GM21360 (cell line): ENCODE results near the gene BRICD5.
A peak's percentile ranks its signal among the peaks of the same experiment; 100 is the strongest.
"Not testable (repeated sequence)": the region's sequence is repeated elsewhere in the genome, so short reads cannot be mapped to it uniquely, and the experiment has no call there.

Experiments used
- ATAC-seq: cut with Tn5 transposase; IDR thresholded peaks from one replicate; pipeline ENCODE4 v1.9.1; 2021; ENCODE audit warnings: mild to moderate bottlenecking, moderate library complexity; ENCODE audit not compliant: unreplicated experiment

BRICD5 gene

DNA sequence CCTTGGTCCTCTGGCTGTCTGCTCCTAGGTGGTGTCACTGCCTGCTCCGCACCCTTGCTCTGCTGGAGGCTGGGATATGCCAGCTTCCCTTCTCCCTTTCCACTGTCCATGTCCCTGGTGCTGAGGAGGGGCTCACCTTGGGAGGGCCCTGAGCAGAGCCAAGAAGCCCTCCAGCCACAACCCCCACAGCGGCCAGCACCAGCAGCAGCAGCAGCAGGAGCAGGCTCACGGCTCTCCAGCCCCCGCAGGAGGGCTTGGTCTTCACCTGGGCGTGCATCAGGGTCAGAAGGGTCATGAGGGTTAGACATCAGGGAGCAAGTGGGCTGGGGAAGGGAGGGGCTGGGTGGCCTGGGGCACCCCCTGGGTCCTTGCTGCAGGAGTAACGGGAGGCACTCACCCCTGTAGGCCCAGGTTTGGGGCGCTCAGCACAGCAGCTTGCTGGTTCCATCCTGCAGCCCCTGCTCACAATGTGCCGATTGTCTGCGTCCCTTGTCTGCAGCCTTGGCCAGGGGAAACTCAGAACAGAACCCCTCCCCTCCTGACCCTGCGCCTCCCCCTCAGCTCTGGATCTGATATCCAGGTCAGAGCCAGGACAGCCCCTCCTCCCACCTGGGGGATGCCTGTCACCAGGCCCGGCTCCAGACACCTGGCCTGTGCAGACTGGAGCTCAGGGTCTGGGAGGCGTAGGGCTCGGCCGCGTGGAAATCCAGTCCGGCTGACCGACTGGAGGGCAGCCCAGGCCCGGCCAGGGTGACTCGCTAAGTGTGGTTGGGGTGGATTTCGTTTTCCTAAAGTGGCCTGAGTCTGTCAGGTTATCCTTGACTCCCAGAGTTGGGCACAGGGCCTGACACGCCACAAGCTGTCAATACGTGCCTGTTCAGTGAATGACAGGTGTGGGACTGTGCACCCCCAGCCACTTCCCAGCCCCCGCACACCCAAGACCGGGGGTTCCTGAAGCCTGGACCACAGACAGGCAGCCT lies at the start of gene BRICD5:
BRICD5 (minus strand) TSS at position 478 of the 980 bp plus-strand sequence; CDS start at position 448, 30 bp downstream.
- ATAC-seq = no peak

DNA sequence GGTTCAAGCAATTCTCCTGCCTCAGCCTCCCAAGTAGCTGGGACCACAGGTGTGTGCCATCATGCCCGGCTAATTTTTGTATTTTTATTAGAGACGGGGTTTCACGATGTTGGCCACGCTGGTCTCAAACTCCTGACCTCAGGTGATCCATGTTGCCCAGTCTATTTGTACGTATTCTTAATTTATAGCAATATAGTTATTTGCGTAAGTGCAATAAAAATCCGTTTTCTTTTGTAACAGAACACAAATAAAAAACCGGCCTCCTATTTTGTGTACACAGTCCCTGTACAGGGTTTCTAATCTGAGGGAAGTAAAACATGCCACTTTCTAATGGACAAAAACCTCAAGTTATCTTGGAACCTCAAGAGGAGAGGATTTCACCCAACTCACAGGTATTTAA lies 49.6 kb upstream of the BRICD5 start:
- ATAC-seq = no peak

DNA sequence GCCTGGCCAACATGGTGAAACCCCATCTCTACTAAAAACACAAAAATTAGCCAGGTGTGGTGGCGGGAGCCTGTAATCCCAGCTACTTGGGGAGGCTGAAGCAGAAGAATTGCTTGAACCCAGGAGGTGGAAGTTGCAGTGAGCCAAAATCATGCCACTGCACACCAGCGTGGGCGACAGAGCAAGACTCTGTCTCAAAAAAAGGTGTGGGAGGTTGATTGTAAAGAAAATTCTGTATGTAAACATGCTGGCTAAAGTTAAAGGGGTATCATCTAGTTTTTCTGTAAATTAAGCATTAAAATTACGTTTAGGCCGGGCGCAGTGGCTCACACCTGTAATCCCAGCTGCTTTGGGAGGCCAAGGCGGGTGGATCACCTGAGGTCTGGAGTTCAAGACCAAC lies 47.9 kb upstream of the BRICD5 start:
- not testable (repeated sequence) for ATAC-seq

DNA sequence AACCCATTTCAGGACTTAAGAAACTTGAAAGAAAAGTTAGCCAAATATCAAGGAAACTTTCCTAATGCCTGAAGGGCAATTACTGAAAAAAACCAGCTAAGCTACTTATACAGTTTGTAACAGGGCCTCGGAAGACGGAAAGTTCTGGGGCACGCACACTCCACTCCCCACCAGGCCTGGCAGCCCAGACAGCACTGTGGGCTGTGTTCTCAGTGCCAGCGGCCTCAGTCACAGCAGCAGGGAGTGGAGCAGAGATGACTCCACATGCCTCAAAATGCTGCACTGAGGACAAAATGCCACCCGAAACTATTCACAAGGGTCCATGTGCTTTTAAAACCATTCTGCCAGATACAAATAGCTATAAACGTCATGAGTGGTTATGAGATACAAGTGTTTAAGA lies 47.1 kb upstream of the BRICD5 start:
- no peak for ATAC-seq

DNA sequence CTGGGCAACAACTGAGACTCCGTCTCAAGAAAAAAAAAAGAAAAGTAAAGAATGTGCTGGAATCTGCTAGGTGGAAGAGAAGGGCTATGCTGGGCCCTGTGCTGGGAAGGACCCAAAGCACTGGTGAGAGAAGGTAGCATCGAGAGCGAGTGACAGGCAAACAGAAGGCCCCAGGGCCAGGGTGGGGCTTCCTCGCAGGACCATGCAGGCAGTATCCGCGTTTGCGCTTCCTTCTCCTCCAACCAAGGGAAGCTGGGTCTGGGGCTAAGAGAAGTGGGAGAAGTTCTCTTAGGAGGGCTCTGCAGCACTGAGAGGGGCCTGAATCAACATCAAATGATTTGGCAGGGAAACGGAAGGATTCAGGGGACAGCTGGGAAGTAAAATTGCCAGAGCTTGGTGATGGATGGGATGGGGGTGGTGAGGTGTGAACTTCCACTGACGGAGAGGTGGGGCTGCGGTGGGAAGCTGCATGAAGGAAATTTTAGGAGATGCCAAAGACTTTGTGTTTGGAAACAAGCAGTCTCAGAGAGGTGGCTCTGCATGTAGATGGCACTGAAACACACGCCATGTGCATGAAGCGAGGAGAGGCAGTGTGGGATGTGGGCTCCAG lies 46.0 kb upstream of the BRICD5 start:
- no peak for ATAC-seq

DNA sequence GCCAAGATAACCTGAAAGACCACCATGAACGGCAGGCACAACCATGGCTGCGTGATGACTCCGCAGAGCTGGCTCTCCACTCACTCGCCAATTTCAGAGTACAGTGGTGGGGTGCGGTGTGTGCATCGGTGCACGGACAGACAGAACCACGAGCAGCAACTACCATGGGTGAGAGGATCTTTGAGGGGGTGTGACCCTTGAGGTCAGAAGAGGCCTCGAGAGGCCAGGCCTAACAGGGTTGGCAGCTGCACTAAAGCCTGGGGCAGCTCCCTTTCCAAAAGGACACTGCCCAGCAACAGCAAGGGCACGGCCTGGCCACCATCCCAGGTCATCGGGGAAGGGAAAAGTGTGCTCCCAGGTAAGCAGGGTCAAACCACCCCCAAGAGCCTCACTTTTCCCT lies 42.6 kb upstream of the BRICD5 start:
- no peak for ATAC-seq

DNA sequence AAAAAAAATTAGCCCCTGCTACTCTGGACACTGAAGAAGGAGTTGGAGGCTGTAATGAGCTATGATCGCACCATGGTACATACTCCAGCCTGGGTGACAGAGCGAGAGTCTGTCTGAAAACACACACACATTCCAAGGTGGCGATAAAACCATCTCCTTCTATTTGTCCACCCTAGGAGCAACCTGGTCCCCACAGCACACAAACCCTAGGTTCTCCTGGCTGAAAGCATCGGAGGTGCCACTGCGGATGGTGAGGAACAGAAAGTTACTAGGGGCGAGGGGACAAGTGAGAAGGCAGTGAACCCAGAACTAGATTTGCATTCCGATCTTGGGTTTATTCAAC lies 42.1 kb upstream of the BRICD5 start:
- no peak for ATAC-seq

DNA sequence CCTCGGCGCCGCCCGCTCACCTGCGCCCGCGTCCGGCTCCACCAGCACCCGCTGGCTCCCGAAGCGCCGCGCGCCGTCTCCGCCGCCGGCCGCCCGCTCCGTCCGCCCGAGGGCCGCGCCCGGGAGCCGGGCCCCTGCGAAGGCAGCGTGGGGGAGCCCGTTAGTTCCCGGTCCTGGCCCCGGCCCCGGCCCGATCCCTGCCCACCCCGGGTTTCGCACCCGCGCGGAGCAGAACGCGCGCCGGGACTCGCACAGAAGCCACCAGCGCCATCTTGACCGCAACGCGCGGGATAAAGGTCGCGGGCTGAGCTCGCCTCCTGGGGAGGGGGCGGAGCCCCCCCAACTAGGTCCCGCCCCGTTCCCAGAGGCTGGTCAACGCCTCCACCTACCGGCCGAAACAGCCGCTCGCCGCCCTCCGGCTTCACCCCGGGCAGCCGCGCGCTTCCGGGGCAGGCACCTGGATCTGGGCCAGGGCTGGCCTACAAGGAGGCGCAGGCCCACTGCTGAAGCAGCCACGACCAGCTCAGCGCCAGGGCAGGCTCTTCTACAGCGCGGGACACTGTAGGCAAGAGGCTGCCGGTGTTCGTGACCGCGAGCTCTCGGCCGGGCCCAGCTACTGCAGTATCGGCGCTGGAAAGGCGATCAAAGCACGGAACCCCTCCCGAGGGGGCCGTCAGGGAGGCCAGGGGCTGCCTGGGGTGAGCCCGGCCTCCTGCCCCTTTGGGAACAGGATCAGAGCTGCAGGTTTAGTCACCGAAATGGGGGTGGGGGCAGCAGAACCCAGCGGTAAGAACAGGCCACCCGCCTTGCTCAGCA lies 40.8 kb upstream of the BRICD5 start, which contains the start of gene ECI1:
ECI1 (minus strand) TSS at position 292 of the 816 bp plus-strand sequence; CDS start at position 271, 21 bp downstream.
- ATAC-seq = peak; percentile 88

DNA sequence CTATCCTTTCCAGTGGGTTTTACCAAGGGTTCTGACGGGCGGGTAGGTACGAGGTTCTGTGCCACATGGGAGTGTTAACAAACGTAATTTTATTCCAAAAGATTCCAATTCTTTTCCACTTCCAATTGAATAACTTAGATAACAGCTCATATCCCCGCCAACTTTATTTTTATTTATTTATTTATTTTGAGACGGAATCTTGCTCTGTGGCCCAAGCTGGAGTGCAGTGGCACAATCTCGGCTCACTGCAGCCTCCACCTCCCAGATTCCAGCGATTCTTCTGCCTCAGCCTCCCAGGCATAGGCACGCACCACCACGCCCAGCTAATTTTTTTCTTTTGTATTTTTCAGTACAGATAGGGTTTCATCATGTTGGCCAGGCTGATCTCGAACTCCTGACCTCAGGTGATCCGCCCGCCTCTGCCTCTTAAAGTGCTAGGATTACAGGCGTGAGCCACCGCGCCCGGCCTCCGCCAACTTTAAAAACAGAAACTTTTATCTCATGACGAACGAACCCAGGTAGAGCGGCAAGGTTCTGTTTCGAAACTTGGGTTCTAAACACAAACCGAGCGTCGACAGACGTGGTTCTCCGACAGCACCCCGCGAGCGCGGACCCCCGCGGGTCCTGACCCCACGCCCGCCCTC lies 40.1 kb upstream of the BRICD5 start:
- no peak for ATAC-seq

DNA sequence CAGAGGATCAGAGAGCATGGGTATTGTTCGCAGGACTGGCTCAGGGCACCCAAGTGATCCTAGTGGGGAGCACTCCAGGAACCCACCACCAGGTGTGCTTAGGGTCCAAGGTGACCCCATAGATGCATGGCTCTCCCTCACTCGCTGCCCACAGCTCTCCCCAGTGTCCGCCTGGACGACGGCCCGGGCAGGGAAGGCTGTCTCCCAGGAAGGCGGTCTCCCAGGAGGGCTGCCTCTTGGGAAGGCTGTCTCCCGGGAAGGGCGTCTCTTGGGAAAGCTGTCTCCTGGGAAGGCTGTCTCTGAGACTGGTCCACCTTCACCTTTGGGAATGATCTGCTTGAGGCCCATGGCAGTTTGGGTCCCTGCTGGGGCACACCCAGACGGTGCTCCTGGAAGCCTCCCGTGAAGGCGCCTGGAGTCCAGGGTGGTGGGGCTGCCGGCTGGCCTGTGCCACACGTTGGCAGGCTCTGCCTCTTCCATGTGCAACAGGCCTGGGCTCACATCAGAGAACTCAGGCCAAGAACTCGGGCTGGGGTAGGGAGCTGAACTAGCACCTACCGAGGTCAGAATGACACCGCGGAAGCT lies 35.7 kb upstream of the BRICD5 start:
- ATAC-seq = no peak

DNA sequence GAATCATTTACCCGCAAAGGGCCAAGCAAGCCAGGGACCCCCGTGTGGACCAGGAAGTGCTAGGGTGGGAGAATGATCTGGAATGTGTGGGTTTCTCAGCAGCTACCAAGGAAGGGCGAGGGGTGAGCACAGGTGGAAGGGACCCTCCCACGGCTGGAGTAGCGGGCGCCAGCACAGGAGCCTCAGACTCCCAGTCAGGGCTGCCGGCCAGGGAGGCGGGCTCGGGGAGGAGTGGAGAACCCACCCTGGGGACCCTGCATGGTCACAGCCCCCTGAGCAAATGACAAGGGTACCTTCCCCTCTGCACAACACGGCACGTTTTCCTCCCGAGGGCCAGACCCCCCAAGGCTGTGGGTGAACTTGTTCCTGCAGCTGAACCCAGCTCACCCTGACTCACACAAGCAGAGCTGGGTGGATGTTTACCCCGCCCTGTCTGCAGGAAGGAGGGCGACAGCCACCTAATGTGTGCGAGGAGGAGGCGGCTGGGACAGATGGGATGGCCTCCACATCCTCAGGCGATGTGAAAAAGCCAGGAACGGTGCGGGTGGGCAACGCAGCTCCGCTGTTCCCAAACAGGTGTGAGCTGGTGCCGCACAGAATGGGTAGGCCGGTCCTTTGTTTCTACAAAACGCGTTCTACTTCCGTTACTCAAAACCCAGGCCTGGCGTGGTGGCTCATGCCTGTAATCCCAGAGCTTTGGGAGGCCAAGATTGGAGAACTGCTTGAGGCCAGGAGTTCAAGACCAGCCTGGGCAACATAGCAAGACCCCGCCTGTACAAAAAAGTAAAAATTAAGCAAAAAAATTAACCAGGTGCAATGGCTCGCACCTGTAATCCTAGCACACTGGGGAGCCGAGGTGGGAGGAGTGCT lies 34.5 kb upstream of the BRICD5 start:
- no peak for ATAC-seq

DNA sequence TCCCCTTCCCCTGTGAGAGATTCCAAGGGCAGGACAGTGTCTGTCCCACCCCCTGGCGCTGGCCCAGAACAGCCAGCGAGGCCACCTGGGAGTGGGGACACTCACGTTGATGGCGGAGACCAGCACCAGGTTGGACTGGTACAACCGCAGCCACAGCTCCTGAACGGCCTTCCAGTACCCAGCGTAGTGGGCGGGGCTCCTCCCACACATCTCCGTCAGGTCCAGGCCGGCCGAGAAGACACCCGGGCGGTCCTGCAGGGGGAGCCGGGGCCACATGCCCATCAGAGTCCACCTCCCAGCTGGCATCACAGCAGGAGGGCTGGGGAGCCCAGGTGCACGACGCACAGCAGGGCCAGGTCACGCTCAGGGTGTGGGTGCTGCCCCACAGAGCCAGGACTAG lies 33.6 kb upstream of the BRICD5 start:
- ATAC-seq = no peak

DNA sequence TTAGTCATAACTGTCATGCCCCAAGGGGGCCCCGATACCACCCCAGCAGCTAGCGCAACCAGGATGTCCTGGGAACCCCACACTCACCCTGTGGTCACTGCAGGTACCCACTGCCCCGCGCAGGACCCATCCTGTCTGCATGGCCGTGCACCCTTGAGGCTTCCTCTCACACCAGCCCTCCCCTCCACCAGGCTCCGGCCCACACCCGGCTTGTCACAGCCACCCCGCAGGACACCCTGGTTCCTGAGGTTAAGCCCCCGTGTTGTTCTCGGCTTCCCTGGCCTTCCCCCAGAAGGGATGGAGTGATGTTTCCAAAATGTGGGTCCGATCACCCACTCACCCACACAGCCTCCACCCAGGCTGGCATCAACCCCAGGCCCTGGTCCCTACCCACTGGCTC lies 33.1 kb upstream of the BRICD5 start:
- ATAC-seq = no peak

DNA sequence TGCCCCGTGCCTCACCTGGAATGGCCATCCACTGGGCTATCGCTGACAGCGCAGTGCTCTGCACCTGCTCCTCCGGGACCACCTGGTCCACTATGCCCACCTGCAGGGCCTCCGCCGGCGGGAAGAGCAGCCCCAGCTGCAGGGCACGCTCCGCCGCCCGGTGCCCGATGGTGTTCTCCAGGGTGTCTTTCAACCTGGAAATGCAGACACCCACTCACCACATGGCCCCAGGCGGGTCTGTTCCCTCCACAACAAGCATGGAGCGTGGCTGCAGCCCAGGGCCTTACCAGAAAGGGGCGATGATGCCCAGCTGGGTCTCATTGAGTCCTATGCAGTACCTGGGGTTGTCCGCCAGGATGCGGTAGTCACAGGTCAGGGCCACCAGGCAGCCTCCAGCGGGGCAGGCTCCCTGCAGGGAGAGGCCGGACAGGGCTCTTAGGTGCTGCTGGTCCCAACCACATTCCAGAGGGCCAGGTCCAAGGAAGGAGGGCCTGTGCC lies 32.4 kb upstream of the BRICD5 start:
- ATAC-seq = no peak

DNA sequence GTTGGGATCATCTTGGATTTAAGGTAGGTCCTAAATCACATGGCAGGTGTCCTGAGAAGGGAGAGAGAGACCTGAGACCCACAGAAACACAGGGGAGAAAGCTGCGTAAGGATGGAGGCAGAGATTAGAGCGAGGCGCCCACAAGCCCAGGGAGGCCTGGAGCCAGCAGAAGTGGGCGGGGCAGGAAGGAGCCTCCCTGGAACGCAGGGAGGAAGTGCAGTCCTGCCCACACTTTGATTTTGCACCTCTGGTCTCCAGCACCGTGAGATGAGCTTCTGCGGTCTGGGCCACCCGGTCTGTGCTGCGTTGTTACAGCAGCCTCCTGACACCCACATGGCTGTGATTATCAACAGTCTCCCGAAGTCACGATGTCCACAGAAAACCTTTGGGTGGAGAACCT lies 31.9 kb upstream of the BRICD5 start:
- ATAC-seq = no peak

DNA sequence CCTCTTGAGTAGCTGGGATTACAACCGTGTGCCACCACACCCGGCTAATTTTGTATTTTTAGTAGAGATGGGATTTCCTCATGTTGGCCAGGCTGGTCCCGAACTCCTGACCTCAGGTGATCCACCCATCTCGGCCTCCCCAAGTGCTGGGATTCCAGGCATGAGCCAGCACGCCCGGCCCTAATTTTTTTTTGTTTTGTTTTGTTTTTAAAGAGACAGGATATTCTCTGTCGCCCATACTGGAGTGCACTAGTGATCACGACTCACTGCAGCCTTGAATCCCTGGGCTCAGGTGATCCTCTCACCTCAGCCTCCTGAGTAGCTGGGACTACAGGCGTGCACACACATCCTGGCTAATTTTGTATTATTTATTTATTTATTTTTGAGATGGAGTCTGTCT lies 29.7 kb upstream of the BRICD5 start:
- not testable (repeated sequence) for ATAC-seq

DNA sequence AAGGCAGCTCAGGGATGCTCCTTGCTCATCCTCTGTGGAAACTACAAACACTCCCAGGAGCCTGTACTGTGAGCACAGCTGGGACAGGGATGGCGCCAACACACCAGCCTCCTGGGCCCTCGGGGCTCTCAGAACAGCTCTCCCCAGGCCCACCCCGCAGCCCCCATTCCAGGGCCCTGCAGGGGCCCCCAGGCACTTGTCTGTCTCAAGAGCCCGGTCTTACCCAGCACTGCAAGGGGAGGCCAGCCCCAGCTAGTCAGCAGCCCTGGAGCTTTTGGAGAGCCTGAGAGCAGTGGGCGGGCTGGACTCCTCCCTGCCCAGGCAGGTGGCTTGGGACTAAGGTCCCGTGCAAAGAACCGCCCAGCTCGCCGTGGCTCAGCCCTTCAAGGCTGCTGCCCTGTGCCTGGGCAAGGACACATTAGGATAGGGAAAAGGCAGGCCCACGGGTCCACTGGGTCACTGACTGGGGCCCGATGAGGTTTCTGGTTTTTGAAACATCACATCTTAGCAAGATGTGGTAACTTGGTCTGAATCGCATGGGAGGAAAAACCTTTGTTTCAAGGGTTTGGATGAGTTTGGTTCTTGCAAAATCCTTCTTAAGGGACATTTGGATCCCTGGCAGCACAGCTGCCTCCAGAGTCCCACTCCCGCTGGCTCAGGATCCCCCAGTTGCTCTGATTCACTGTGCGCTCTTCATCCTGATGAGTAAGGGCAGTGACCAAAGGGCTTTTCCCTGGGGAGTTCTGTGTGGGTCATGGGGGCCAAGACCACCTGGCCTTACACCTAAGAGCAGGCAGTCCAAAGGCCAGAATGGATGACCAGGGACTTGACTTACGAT lies 28.4 kb upstream of the BRICD5 start:
- ATAC-seq = no peak

DNA sequence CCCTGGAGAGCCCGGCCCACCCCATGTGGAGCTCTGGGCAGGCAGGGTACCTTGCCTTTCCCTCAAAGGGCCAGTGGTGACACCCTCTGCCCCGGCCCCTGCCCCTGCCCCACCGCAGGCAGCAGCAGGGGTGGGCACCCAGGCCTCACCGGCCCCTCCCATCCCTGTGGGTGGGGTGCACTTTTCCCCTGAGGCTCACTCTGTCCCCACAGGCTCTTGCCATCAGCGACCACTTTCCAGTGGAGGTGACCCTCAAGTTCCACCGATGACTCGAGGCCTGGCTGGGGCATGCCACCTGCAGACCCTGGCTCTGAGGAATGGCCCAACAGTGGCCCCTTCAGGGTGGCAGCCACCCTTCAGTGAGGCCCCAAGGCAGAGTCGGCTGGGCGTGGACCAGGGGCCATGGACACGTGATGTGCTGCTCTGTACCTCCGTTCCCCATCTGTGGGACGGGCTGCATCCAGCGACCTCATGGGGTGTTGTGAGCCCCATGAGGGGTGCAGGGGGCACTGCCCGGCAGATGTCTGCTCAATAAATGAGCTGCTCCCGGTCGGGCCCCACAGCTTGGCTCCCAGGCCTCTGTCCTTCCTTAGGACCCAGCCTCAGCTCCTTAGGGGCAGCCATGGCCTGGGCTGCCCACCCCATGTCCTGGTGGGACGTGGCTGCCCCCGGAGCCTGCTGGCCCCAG lies 27.6 kb upstream of the BRICD5 start:
- ATAC-seq = no peak
